Mucosa of rectum (tissue), 2 donors: ENCODE results near the gene CD151.

Experiments
- H3K27ac ChIP-seq, 2 donors: one replicate each; pipeline ENCODE4 v1.7.0; 2013; ENCODE audit warnings: inconsistent platforms in 2 of 2, low read depth in 2 of 2, low read length in 2 of 2
- H3K27me3 ChIP-seq, 2 donors: one replicate each; pipeline ENCODE4 v1.7.0; 2013; ENCODE audit warnings: low read length in 2 of 2; ENCODE audit not compliant: control insufficient read depth in 2 of 2, insufficient read depth in 2 of 2
- H3K36me3 ChIP-seq, 2 donors: one replicate each; pipeline ENCODE4 v1.7.0; 2013; ENCODE audit warnings: low read length in 2 of 2; ENCODE audit not compliant: control insufficient read depth in 2 of 2, insufficient read depth in 2 of 2
- H3K4me1 ChIP-seq, 2 donors: one replicate each; pipeline ENCODE4 v1.7.0; 2013; ENCODE audit warnings: low read length in 2 of 2, mild to moderate bottlenecking in 1 of 2; ENCODE audit not compliant: control insufficient read depth in 2 of 2, insufficient read depth in 2 of 2
- H3K4me3 ChIP-seq, 2 donors: one replicate each; pipeline ENCODE4 v1.7.0; 2013; ENCODE audit warnings: low read length in 2 of 2
- H3K9ac ChIP-seq, 2 donors: one replicate each; pipeline ENCODE4 v1.7.0; 2013; ENCODE audit warnings: low read length in 2 of 2, low read depth in 1 of 2, mild to moderate bottlenecking in 1 of 2
- H3K9me3 ChIP-seq, 2 donors: one replicate each; pipeline ENCODE4 v1.7.0; 2013; ENCODE audit warnings: low read length in 2 of 2; ENCODE audit not compliant: control insufficient read depth in 2 of 2
- donor health status: healthy.
- donor health status: Normal muscosa, but diverticular disease.

CD151 gene

DNA sequence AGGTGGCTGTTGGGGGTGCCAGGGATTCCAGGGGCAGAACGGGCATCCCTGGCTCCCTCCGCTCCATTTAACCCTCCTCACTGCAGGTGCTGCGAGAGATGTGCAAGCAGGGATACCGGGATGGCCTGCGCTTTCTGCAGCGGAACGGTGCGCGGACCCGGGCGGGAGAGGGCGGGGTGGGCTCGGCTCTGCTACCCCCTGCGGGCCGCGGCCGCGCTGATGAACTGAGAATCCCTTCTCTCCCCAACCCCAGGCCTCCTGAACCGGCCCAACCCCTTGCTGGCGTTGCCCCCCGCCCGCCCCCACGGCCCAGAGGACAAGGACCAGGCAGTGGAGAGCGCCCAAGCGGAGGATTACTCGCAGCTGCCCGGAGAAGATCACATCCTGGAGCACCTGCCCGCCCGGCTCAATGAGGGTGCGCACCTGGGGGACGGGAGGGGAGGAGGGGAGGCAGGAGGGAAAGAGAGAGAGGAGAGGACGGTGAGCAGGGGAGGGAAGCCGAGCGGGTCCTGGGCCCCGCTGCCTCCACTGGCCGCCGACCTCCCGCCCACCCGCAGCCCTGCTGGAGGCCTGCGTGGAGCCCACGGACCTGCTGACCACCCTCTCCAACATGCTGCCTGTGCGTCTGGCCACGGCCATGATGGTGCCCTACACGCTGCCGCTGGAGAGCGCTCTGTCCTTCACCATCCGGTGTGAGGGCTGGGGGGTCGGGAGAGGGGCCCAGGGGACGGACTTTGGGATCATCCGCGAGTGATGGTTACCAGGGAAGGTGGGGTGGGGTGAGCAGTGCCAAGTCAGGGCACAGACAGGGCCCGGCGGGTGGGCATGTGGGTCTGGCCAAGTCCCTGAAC, 9.1 kb upstream of the CD151 start:
- Histone ChIP-seq H3K27ac (peak overlapping the region in 1 of 2 donors; percentile 89), H3K4me3 (no peak overlapping the region), H3K4me1 (peaks cover 44 to 67% of the 10 kb centered on the region in 2 donors), H3K9ac (peak overlapping the region in 1 of 2 donors; percentile 18), H3K9me3 (no peaks in the 10 kb centered on the region), H3K36me3 (peaks cover 14 to 21% of the 10 kb centered on the region in 2 donors), H3K27me3 (no peaks in the 10 kb centered on the region)

DNA sequence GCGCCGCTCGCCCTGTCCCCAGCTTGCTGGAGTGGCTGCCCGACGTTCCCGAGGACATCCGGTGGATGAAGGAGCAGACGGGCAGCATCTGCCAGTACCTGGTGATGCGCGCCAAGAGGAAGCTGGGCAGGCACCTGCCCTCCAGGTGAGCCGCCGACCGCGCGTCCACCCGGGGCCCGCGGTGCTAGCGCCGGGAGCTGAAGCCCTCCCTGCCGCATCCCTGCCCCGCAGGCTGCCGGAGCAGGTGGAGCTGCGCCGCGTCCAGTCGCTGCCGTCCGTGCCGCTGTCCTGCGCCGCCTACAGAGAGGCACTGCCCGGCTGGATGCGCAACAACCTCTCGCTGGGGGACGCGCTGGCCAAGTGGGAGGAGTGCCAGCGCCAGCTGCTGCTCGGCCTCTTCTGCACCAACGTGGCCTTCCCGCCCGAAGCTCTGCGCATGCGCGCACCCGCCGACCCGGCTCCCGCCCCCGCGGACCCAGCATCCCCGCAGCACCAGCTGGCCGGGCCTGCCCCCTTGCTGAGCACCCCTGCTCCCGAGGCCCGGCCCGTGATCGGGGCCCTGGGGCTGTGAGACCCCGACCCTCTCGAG, 8.4 kb upstream of the CD151 start:
- Histone ChIP-seq H3K27ac (peak overlapping the region; percentile 89 to 91), H3K27me3 (no peaks in the 10 kb centered on the region), H3K4me3 (no peak overlapping the region), H3K36me3 (peaks cover 14 to 21% of the 10 kb centered on the region in 2 donors), H3K9ac (peak overlapping the region in 1 of 2 donors; percentile 45), H3K4me1 (peaks cover 48 to 70% of the 10 kb centered on the region in 2 donors), H3K9me3 (no peaks in the 10 kb centered on the region)

DNA sequence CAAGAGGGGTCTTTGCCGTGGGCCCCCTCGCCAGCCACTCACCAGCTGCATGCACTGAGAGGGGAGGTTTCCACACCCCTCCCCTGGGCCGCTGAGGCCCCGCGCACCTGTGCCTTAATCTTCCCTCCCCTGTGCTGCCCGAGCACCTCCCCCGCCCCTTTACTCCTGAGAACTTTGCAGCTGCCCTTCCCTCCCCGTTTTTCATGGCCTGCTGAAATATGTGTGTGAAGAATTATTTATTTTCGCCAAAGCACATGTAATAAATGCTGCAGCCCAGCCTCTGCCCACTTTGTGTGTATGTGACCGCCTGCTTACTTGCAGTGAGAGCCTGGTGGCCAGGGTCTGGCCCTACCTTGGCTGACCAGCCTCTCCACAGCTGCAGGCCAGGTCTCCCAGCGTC, 7.8 kb upstream of the CD151 start:
- peaks cover 53 to 75% of the 10 kb centered on the region in 2 donors for H3K4me1 ChIP-seq
- no peak overlapping the region for H3K4me3 ChIP-seq
- H3K27me3 ChIP-seq = no peaks in the 10 kb centered on the region
- peak overlapping the region in 1 of 2 donors; percentile 45 for H3K9ac ChIP-seq
- no peaks in the 10 kb centered on the region for H3K9me3 ChIP-seq
- peak overlapping the region; percentile 89 to 91 for H3K27ac ChIP-seq
- peaks cover 14 to 21% of the 10 kb centered on the region in 2 donors for H3K36me3 ChIP-seq

DNA sequence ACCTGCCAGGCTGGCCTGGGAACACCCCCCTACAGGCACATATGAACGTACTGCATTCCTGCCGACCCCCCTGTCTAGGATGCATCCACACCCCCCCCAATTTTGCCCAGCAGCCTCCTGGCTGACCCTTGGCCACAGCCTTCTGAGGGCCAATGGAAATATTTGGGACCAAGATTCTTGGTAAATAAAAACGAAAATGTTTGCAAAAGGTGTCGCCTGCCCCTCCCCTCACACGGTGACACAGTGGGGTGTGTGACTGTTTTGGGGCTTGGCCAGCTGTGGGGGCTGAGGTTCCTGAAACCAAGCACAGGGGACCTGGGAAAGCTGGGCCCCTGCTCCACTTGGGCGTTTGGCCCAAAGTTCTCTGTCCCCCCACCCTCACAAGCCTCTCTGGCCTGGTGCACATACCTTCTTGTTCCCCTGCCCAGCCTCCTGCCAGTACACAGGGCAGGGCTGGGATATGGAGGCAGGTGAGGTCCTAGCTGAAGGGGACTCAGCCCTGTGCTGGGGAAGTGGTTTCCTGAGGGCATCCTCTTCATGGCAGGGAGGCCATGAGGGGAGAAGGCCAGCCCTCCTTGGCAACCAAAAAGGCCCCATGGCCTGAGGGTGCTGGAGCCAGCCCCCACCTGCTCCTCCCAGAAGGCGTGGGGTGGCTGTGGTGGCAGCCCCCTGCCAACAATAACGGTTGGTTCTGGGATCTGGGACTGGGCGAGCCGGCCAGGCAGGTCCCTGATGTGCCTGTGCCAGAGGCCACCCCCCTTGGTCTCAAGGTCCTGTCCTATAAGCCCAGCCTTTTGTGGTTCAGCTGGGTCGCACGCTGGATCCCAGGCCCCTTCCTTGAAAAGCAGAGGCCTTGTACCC, 7.2 kb upstream of the CD151 start:
- no peaks in the 10 kb centered on the region for H3K9me3 ChIP-seq
- no peak overlapping the region for H3K4me3 ChIP-seq
- H3K27ac ChIP-seq = peak overlapping the region; percentile 89 to 91
- H3K36me3 ChIP-seq = peaks cover 14 to 21% of the 10 kb centered on the region in 2 donors
- H3K4me1 ChIP-seq = peaks cover 51 to 75% of the 10 kb centered on the region in 2 donors
- H3K27me3 ChIP-seq = no peaks in the 10 kb centered on the region
- peak overlapping the region; percentile 41 to 93 for H3K9ac ChIP-seq

DNA sequence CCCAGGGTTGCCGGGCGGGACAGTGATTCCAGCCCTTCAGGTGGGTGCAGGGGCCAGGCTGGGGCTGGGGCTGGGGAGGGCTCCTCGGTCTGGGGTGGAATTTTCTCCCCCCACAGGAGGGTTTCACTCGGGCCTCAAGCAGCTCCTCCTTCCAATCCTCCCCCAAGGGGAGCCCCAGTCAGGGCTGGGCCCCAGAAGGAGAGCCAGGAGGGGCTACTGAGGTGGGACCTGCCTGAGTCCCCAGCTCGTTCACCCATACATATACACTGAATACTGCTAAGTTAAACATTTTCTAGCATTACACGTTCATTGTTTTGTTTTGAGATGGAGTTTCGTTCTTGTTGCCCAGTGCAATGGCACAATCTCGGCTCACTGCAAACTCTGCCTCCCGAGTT, 6.5 kb upstream of the CD151 start:
- H3K4me1 ChIP-seq = peaks cover 51 to 75% of the 10 kb centered on the region in 2 donors
- H3K9ac ChIP-seq = peak overlapping the region in 1 of 2 donors; percentile 93
- H3K36me3 ChIP-seq = peaks cover 14 to 21% of the 10 kb centered on the region in 2 donors
- H3K9me3 ChIP-seq = no peaks in the 10 kb centered on the region
- H3K27me3 ChIP-seq = no peaks in the 10 kb centered on the region
- peak overlapping the region; percentile 89 to 91 for H3K27ac ChIP-seq
- peak overlapping the region in 1 of 2 donors; percentile 60 for H3K4me3 ChIP-seq

DNA sequence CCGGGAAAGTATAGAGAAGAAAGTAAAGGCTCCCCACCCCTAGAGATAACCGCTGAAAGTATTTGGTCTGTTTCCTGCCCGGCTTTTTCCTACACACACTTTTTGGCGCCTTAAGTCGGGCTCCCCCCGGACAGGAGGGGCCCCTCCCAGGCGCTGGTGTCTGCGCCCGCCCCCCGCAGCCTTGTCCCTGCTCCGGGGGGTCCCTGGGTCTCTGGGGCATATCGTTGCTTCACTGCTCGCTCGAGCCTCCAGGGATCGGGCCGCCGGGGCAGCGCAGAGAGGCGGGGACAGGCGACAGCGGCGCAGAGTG, 6.0 kb upstream of the CD151 start:
- H3K9me3 ChIP-seq = no peaks in the 10 kb centered on the region
- H3K4me3 ChIP-seq = peak overlapping the region; percentile 60 to 74
- H3K4me1 ChIP-seq = peaks cover 48 to 73% of the 10 kb centered on the region in 2 donors
- peak overlapping the region; percentile 89 to 91 for H3K27ac ChIP-seq
- H3K27me3 ChIP-seq = no peaks in the 10 kb centered on the region
- H3K36me3 ChIP-seq = peaks cover 14 to 16% of the 10 kb centered on the region in 2 donors
- peak overlapping the region; percentile 48 to 93 for H3K9ac ChIP-seq

DNA sequence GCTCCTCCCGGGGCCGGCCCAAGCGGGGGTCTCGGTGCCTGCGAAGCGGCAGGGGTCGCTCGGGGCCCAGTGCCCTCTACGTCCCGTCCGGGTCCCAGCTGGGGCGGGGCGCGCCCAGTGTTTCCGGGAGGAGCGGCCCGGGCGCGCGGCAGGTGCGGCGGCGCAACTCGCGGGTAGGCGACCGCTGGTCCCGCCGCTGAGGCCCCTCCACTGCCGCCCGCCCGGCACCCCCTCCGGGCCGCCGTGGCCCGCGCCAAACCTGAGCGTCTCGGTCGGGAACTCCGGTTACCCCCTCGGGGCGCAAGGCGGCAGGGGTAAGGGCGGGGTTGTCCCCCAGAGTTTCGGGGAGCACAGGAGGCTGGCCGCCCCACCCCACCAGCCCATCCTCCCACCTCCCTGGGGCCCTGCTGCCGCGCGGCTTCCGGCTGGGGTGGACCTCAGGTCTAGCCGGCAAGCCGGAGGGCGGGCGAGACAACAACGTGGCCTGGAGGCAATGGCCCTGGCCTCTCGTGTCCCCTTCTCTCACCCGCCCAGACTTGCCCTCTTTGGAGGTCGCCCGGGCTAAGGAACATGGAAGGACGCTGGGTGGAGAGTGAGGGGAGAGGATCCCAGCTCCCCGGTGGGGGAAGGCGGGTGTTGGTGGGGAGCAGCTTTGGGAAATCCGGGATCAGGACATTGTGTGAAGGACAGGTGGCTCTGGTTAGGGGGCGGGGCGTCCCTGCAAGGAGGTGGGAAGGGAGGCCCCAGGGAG, 5.4 kb upstream of the CD151 start:
- peak overlapping the region; percentile 48 to 93 for H3K9ac ChIP-seq
- peak overlapping the region; percentile 60 to 74 for H3K4me3 ChIP-seq
- peak overlapping the region; percentile 89 to 91 for H3K27ac ChIP-seq
- H3K36me3 ChIP-seq = peaks cover 11 to 12% of the 10 kb centered on the region in 2 donors
- no peaks in the 10 kb centered on the region for H3K9me3 ChIP-seq
- H3K4me1 ChIP-seq = peaks cover 50 to 76% of the 10 kb centered on the region in 2 donors
- H3K27me3 ChIP-seq = no peaks in the 10 kb centered on the region

DNA sequence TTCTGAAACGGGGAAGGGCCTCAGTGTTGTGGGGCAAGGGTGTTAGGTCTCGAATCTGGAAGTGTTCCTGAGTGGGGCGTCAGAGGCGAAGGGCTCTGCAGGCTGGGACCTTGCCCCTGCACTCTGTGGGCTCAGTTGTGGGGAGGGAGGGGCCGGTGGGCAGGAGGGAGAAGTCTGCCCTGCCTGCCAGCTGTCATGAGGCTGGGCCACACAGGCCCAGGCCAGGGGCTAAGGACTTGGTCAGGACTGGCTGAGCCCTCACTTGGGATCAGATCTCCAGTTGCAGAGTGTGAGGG, 4.9 kb upstream of the CD151 start, which contains the start of gene CRACR2B:
CRACR2B (plus strand) TSS at position 23 of the 296 bp plus-strand sequence. CDS start 689 bp downstream, outside the sequence.
- Histone ChIP-seq H3K4me3 (peak within 1 kb of the TSS; percentile 60 to 74), H3K27ac (peak within 1 kb of the TSS; percentile 89 to 91), H3K36me3 (peaks cover 8 to 9% of the 10 kb centered on the region in 2 donors), H3K9me3 (no peaks in the 10 kb centered on the region), H3K9ac (peak within 1 kb of the TSS; percentile 48 to 93), H3K27me3 (no peaks in the 10 kb centered on the region), H3K4me1 (peaks cover 53 to 78% of the 10 kb centered on the region in 2 donors)

DNA sequence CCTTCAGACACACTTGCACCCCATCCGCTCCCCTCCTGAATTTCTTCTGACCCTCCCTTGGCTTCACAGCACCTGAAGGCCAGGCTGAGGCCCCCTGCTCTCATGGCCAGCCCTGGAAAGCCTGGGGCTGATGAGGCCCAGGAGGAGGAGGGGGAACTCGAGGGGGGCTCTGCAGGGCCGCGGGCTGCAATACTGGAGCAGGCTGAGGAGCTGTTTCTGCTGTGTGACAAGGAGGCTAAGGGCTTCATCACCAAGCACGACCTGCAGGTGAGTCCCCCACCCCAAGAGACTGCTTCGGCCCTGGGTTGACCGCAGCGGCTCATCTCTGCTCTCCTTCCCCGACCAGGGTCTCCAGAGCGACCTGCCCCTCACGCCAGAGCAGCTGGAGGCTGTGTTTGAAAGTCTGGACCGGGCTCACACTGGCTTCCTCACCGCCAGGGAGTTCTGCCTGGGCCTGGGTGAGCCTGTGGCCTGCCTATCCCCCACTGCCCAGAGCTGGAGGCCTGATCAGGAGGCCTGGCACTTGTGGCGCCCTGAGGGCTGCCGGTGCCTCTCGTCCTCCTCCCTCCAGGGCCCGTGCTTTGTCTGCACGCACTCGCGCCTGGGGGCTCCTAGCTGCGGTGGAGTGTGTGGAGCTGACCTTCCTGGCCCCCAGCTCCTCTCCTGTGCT, 4.1 kb upstream of the CD151 start:
- H3K4me3 ChIP-seq = peak overlapping the region; percentile 41 to 65
- peaks cover 56 to 78% of the 10 kb centered on the region in 2 donors for H3K4me1 ChIP-seq
- H3K27me3 ChIP-seq = no peaks in the 10 kb centered on the region
- H3K27ac ChIP-seq = peak overlapping the region; percentile 89 to 91
- peak overlapping the region in 1 of 2 donors; percentile 93 for H3K9ac ChIP-seq
- no peaks in the 10 kb centered on the region for H3K9me3 ChIP-seq
- H3K36me3 ChIP-seq = peaks cover 4 to 8% of the 10 kb centered on the region in 2 donors
